Measurements from ENCODE around the gene RNF19B. TPM values are rescaled to one million over a fixed set of nuclear protein-coding genes. Genes with fewer than 3 reads are reported as not detected.

The RNF19B gene
- total RNA-seq, 2 donors from 2014 or later: 17.8 TPM

GRCh38 chr1:32899586-32900296 is 64.9 kb downstream of the RNF19B start:
- Mint-ChIP-seq H3K27ac (no peak overlapping the region), H3K4me1 (no peaks in the 10 kb centered on the region), H3K36me3 (ENCODE audit: low read depth) (no peaks in the 10 kb centered on the region), H3K9me3 (no peaks in the 10 kb centered on the region), H3K27me3 (ENCODE audit: insufficient read depth) (peaks cover 89% of the 10 kb centered on the region), H3K4me3 (peak overlapping the region; percentile 57)
- Histone ChIP-seq H3K27ac (ENCODE audit: low read depth, low read length) (no peak overlapping the region), H3K4me3 (ENCODE audit: low read length) (no peak overlapping the region), H3K9ac (ENCODE audit: extremely low read depth, low read length, poor library complexity, severe bottlenecking) (no peak overlapping the region), H3K27me3 (ENCODE audit: control insufficient read depth, insufficient read depth, low read length, poor library complexity, severe bottlenecking) (peaks cover 54% of the 10 kb centered on the region), H3K36me3 (ENCODE audit: control insufficient read depth, insufficient read depth, low read length) (no peaks in the 10 kb centered on the region), H3K4me1 (ENCODE audit: control insufficient read depth, insufficient read depth, low read length) (peaks cover 4% of the 10 kb centered on the region), H3K9me3 (ENCODE audit: control insufficient read depth, low read length) (no peaks in the 10 kb centered on the region)
- DNase-seq: no peak
- TF ChIP-seq CTCF (conservative IDR thresholded peaks at IDR 0.05): no peak
- WGBS, 2 experiments (ENCODE audit: insufficient coverage in 1 of 2, insufficient read length in 1 of 2): 73 to 86% methylated on average over 7 of the region's 7 CpGs

GRCh38 chr1:32898958-32899357 is 65.7 kb downstream of the RNF19B start:
- Mint-ChIP-seq H3K9me3 (no peaks in the 10 kb centered on the region), H3K4me3 (no peak overlapping the region), H3K36me3 (ENCODE audit: low read depth) (no peaks in the 10 kb centered on the region), H3K27ac (no peak overlapping the region), H3K4me1 (no peaks in the 10 kb centered on the region), H3K27me3 (ENCODE audit: insufficient read depth) (peaks cover 89% of the 10 kb centered on the region)
- no peak overlapping the region for H3K27ac ChIP-seq (ENCODE audit: low read depth, low read length)
- peaks cover 4% of the 10 kb centered on the region for H3K4me1 ChIP-seq (ENCODE audit: control insufficient read depth, insufficient read depth, low read length)
- H3K27me3 ChIP-seq (ENCODE audit: control insufficient read depth, insufficient read depth, low read length, poor library complexity, severe bottlenecking): peaks cover 56% of the 10 kb centered on the region
- DNase-seq: no peak
- no peaks in the 10 kb centered on the region for H3K9me3 ChIP-seq (ENCODE audit: control insufficient read depth, low read length)
- no peaks in the 10 kb centered on the region for H3K36me3 ChIP-seq (ENCODE audit: control insufficient read depth, insufficient read depth, low read length)
- TF ChIP-seq CTCF (conservative IDR thresholded peaks at IDR 0.05): no peak
- H3K9ac ChIP-seq (ENCODE audit: extremely low read depth, low read length, poor library complexity, severe bottlenecking): no peak overlapping the region
- WGBS, 2 experiments (ENCODE audit: insufficient coverage in 1 of 2, insufficient read length in 1 of 2): 83 to 95% methylated on average over 3 of the region's 3 CpGs
- no peak overlapping the region for H3K4me3 ChIP-seq (ENCODE audit: low read length)

- H3K4me1 ChIP-seq (ENCODE audit: control insufficient read depth, insufficient read depth, low read length): peaks cover 4% of the 10 kb centered on the region
- no peak overlapping the region for H3K4me3 ChIP-seq (ENCODE audit: low read length)
- DNase-seq: no peak
- WGBS, 2 experiments (ENCODE audit: insufficient coverage in 1 of 2, insufficient read length in 1 of 2): 88 to 94% methylated on average over 8 to 9 of the region's 9 CpGs
- Mint-ChIP-seq H3K4me1 (no peaks in the 10 kb centered on the region), H3K9me3 (no peaks in the 10 kb centered on the region), H3K36me3 (ENCODE audit: low read depth) (no peaks in the 10 kb centered on the region), H3K4me3 (no peak overlapping the region), H3K27ac (no peak overlapping the region), H3K27me3 (ENCODE audit: insufficient read depth) (peaks cover 89% of the 10 kb centered on the region)
- no peak overlapping the region for H3K9ac ChIP-seq (ENCODE audit: extremely low read depth, low read length, poor library complexity, severe bottlenecking)
- TF ChIP-seq CTCF (conservative IDR thresholded peaks at IDR 0.05): no peak
- H3K36me3 ChIP-seq (ENCODE audit: control insufficient read depth, insufficient read depth, low read length): no peaks in the 10 kb centered on the region
- peaks cover 65% of the 10 kb centered on the region for H3K27me3 ChIP-seq (ENCODE audit: control insufficient read depth, insufficient read depth, low read length, poor library complexity, severe bottlenecking)
- no peaks in the 10 kb centered on the region for H3K9me3 ChIP-seq (ENCODE audit: control insufficient read depth, low read length)
- no peak overlapping the region for H3K27ac ChIP-seq (ENCODE audit: low read depth, low read length)
Observed at GRCh38 chr1:32898056-32898455, 66.6 kb downstream of the RNF19B start.
